Measurements from ENCODE around the gene MRPS2. TPM values are rescaled to one million over a fixed set of nuclear protein-coding genes. Genes with fewer than 3 reads are reported as not detected.
A peak's percentile ranks its signal among the peaks of the same experiment; 100 is the strongest.

The MRPS2 gene
- total RNA-seq, 1 experiment from 2014 or later: 68.6 TPM

GRCh38 chr9:135487281-135488012 is 13.0 kb upstream of the MRPS2 start:
- no peaks in the 10 kb centered on the region for H3K9me3 ChIP-seq (replicated peaks)
- H3K27me3 ChIP-seq: peaks cover 9% of the 10 kb centered on the region; the same call in 1 of the 2 replicates
- H3K27ac ChIP-seq: no peak overlapping the region
- peaks cover 3% of the 10 kb centered on the region; the same call in 1 of the 2 replicates for H3K4me1 ChIP-seq
- DNase-seq: no peak
- no peak overlapping the region for H3K4me3 ChIP-seq
- H3K36me3 ChIP-seq: no peaks in the 10 kb centered on the region

GRCh38 chr9:135488013-135488330 is 12.5 kb upstream of the MRPS2 start:
- H3K27me3 ChIP-seq: peaks cover 11% of the 10 kb centered on the region
- no peak overlapping the region for H3K4me3 ChIP-seq
- no peak for DNase-seq
- H3K9me3 ChIP-seq (replicated peaks): no peaks in the 10 kb centered on the region
- no peaks in the 10 kb centered on the region for H3K36me3 ChIP-seq
- peaks cover 3% of the 10 kb centered on the region; the same call in 1 of the 2 replicates for H3K4me1 ChIP-seq
- H3K27ac ChIP-seq: no peak overlapping the region

- no peak for DNase-seq
- Histone ChIP-seq H3K27me3 (peaks cover 14% of the 10 kb centered on the region), H3K4me3 (no peak overlapping the region), H3K4me1 (peaks cover 3% of the 10 kb centered on the region; the same call in 1 of the 2 replicates), H3K36me3 (no peaks in the 10 kb centered on the region), H3K9me3 (replicated peaks) (no peaks in the 10 kb centered on the region), H3K27ac (no peak overlapping the region)
Measured at GRCh38 chr9:135488527-135488926, 12.0 kb upstream of the MRPS2 start.

GRCh38 chr9:135489188-135489906 is 11.1 kb upstream of the MRPS2 start:
- Histone ChIP-seq H3K27me3 (peaks cover 14% of the 10 kb centered on the region), H3K4me1 (peaks cover 3% of the 10 kb centered on the region; the same call in 1 of the 2 replicates), H3K36me3 (no peaks in the 10 kb centered on the region), H3K4me3 (no peak overlapping the region), H3K27ac (no peak overlapping the region), H3K9me3 (replicated peaks) (no peaks in the 10 kb centered on the region)
- DNase-seq: no peak

- no peak for DNase-seq
- Histone ChIP-seq H3K36me3 (no peaks in the 10 kb centered on the region), H3K27ac (no peak overlapping the region), H3K4me1 (peaks cover 3% of the 10 kb centered on the region; the same call in 1 of the 2 replicates), H3K4me3 (no peak overlapping the region), H3K27me3 (peaks cover 19% of the 10 kb centered on the region), H3K9me3 (replicated peaks) (no peaks in the 10 kb centered on the region)
Measured at GRCh38 chr9:135490166-135490870, 10.2 kb upstream of the MRPS2 start.

- no peak overlapping the region for H3K4me3 ChIP-seq
- H3K36me3 ChIP-seq: no peaks in the 10 kb centered on the region
- peaks cover 19% of the 10 kb centered on the region for H3K27me3 ChIP-seq
- H3K27ac ChIP-seq: no peak overlapping the region
- H3K4me1 ChIP-seq: peaks cover 3% of the 10 kb centered on the region; the same call in 1 of the 2 replicates
- H3K9me3 ChIP-seq (replicated peaks): no peaks in the 10 kb centered on the region
- DNase-seq: no peak
Measured at GRCh38 chr9:135490980-135491464, 9.5 kb upstream of the MRPS2 start.

GRCh38 chr9:135491764-135492163 is 8.7 kb upstream of the MRPS2 start:
- Histone ChIP-seq H3K4me1 (peaks cover 3% of the 10 kb centered on the region; the same call in 1 of the 2 replicates), H3K36me3 (no peaks in the 10 kb centered on the region), H3K4me3 (no peak overlapping the region), H3K27me3 (peaks cover 19% of the 10 kb centered on the region), H3K27ac (no peak overlapping the region), H3K9me3 (replicated peaks) (no peaks in the 10 kb centered on the region)
- no peak for DNase-seq

GRCh38 chr9:135492886-135493669 is 7.4 kb upstream of the MRPS2 start:
- no peaks in the 10 kb centered on the region for H3K9me3 ChIP-seq (replicated peaks)
- no peak overlapping the region for H3K27ac ChIP-seq
- no peak for DNase-seq
- H3K4me1 ChIP-seq: peaks cover 3% of the 10 kb centered on the region; the same call in 1 of the 2 replicates
- H3K27me3 ChIP-seq: peaks cover 21% of the 10 kb centered on the region
- H3K36me3 ChIP-seq: no peaks in the 10 kb centered on the region
- no peak overlapping the region for H3K4me3 ChIP-seq

- Histone ChIP-seq H3K27me3 (peaks cover 30% of the 10 kb centered on the region), H3K9me3 (replicated peaks) (no peaks in the 10 kb centered on the region), H3K36me3 (no peaks in the 10 kb centered on the region), H3K4me3 (no peak overlapping the region), H3K27ac (no peak overlapping the region), H3K4me1 (peaks cover 7% of the 10 kb centered on the region; the same call in 1 of the 2 replicates)
- DNase-seq: no peak
Measured at GRCh38 chr9:135494791-135495559, 5.5 kb upstream of the MRPS2 start.

- Histone ChIP-seq H3K27me3 (peaks cover 16% of the 10 kb centered on the region), H3K4me1 (peaks cover 10% of the 10 kb centered on the region; the same call in 1 of the 2 replicates), H3K9me3 (replicated peaks) (no peaks in the 10 kb centered on the region), H3K36me3 (peaks cover 16% of the 10 kb centered on the region), H3K4me3 (no peak overlapping the region), H3K27ac (no peak overlapping the region)
- DNase-seq: no peak
Measured at GRCh38 chr9:135498381-135499126, 1.9 kb upstream of the MRPS2 start.

- H3K27ac ChIP-seq: no peak overlapping the region
- DNase-seq: peak; percentile 93
- no peaks in the 10 kb centered on the region for H3K9me3 ChIP-seq (replicated peaks)
- peak overlapping the region; percentile 94 for H3K4me3 ChIP-seq
- peaks cover 10% of the 10 kb centered on the region; the same call in 1 of the 2 replicates for H3K4me1 ChIP-seq
- peaks cover 16% of the 10 kb centered on the region for H3K27me3 ChIP-seq
- H3K36me3 ChIP-seq: peaks cover 25% of the 10 kb centered on the region
Measured at GRCh38 chr9:135499326-135500070, 984 bp upstream of the MRPS2 start.

GRCh38 chr9:135500071-135500524 is 384 bp upstream of the MRPS2 start:
- Histone ChIP-seq H3K27ac (no peak overlapping the region; the same call in 1 of the 2 replicates), H3K9me3 (replicated peaks) (no peaks in the 10 kb centered on the region), H3K4me3 (peak overlapping the region; percentile 94), H3K4me1 (peaks cover 10% of the 10 kb centered on the region; the same call in 1 of the 2 replicates), H3K27me3 (peaks cover 11% of the 10 kb centered on the region), H3K36me3 (peaks cover 28% of the 10 kb centered on the region)
- no peak for DNase-seq

All from SJCRH30 (cell line).